Testis (tissue), 2 donors: Measurements from ENCODE around the gene GRIK1.

Experiments used
- CTCF ChIP-seq, 3 experiments: fragments of 450-650 bp in 2 of 3; fragments of 200-600 bp in 1 of 3; sonication (generic) in 1 of 3; IDR thresholded peaks; one replicate each; pipeline ENCODE4 v1.5.1; 2016 to 2019; ENCODE audit warnings: antibody characterized with exemption in 3 of 3, mild to moderate bottlenecking in 2 of 3, moderate library complexity in 1 of 3
- POLR2A ChIP-seq: fragments of 450-650 bp; IDR thresholded peaks from one replicate; pipeline ENCODE4 v1.6.1; 2017; ENCODE audit warnings: antibody characterized with exemption, mild to moderate bottlenecking, moderate library complexity

GRCh38 chr21:29540289-29540688 is 399.5 kb downstream of the GRIK1 start:
- no peak for TF ChIP-seq CTCF (IDR thresholded peaks at IDR 0.05)
- no peak for TF ChIP-seq POLR2A
